Smooth muscle cell (in vitro differentiated cells): Measurements from ENCODE around the gene SLC50A1. TPM values are rescaled to one million over a fixed set of nuclear protein-coding genes. Genes with fewer than 3 reads are reported as not detected.

ENCODE experiments used
- DNase-seq: peaks from one replicate; lab custom pipeline; 2025; ENCODE audit not compliant: unreplicated experiment; lab: John Stamatoyannopoulos, UW
- H2AFZ ChIP-seq: fragments of 200-600 bp; sonication (generic); 2 replicates; pipeline ENCODE4 v1.6.0; 2016; ENCODE audit warnings: antibody characterized with exemption, low read depth, mild to moderate bottlenecking
- H3F3A ChIP-seq: fragments of 200-600 bp; sonication (generic); 2 replicates; pipeline ENCODE4 v1.6.0; 2017; ENCODE audit warnings: antibody characterized with exemption, low read depth
- H3K27ac ChIP-seq: fragments of 200-600 bp; sonication (generic); 2 replicates; pipeline ENCODE4 v1.5.1; 2016; ENCODE audit warnings: low read depth, mild to moderate bottlenecking
- H3K27me3 ChIP-seq: fragments of 200-600 bp; sonication (generic); 2 replicates; pipeline ENCODE4 v1.6.1; 2016; ENCODE audit warnings: low read depth, mild to moderate bottlenecking
- H3K36me3 ChIP-seq: fragments of 200-600 bp; sonication (generic); 2 replicates; pipeline ENCODE4 v1.5.1; 2016; ENCODE audit warnings: low read depth
- H3K4me1 ChIP-seq: fragments of 200-600 bp; sonication (generic); 2 replicates; pipeline ENCODE4 v1.5.1; 2016; ENCODE audit warnings: low read depth
- H3K4me2 ChIP-seq: fragments of 200-600 bp; sonication (generic); 2 replicates; pipeline ENCODE4 v1.6.0; 2016; ENCODE audit warnings: mild to moderate bottlenecking
- H3K4me3 ChIP-seq: fragments of 200-600 bp; sonication (generic); 2 replicates; pipeline ENCODE4 v1.5.1; 2016; ENCODE audit warnings: mild to moderate bottlenecking
- H3K79me2 ChIP-seq: fragments of 200-600 bp; sonication (generic); 2 replicates; pipeline ENCODE4 v1.6.0; 2016; ENCODE audit warnings: low read depth, mild to moderate bottlenecking
- H3K9ac ChIP-seq: fragments of 200-600 bp; sonication (generic); 2 replicates; pipeline ENCODE4 v1.6.0; 2016; ENCODE audit warnings: low read depth
- H3K9me3 ChIP-seq: fragments of 200-600 bp; sonication (generic); replicated peaks from 2 replicates; pipeline ENCODE4 v1.5.1; 2016; ENCODE audit warnings: low read depth
- H4K20me1 ChIP-seq: fragments of 200-600 bp; sonication (generic); 2 replicates; pipeline ENCODE4 v1.6.0; 2016; ENCODE audit warnings: low read depth
- WGBS: methylation state at CpG from one replicate; pipeline ENCODE4 v1.1.7; 2016; ENCODE audit warnings: low lambda C conversion rate; 5-methylcytosine and 5-hydroxymethylcytosine counted together
- polyA plus RNA-seq: library from polyadenylated mRNA; unstranded; fragments of >200 nt; fragmentation: Nextera tagmentation; extraction: Ambion mirVana; gene quantifications from 2 replicates; pipeline ENCODE4 v1.2.1, GENCODE V29; 2016
- total RNA-seq: library from RNA; depleted of rRNA; stranded (reverse); fragments of >200 nt; gene quantifications from 2 replicates; pipeline ENCODE4 v1.2.3, GENCODE V29; 2014
- TF ChIP-seq, protein P1 (sequence below): fragments of 200-600 bp; sonication (generic); IDR thresholded peaks from 2 replicates; pipeline ENCODE4 v1.5.1; 2017; ENCODE audit warnings: borderline replicate concordance, mild to moderate bottlenecking, antibody characterized with exemption; ENCODE audit not compliant: insufficient read depth, poor library complexity, severe bottlenecking

Gene SLC50A1
- total and polyA plus RNA-seq, 2 experiments from 2014 or later: 44.7 to 98.0 TPM

DNA sequence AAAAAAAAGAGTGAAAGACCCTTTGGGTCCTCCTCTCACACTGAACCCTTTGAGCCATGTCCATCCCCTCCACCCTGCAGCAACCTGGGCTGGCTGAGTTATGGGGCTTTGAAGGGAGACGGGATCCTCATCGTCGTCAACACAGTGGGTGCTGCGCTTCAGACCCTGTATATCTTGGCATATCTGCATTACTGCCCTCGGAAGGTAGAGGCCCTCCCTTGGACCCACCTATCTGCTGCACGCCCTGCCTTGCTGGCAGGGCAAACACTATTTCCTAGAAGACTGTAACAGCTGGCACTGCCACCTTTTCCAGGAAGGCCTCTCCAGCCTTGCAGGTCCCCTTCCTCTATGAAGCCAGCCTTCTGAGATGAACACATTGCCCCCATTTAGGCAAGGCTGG lies 1.1 kb downstream of the SLC50A1 start:
- Histone ChIP-seq H3K4me3 (peak overlapping the region; percentile 67), H3K4me1 (peaks cover 3% of the 10 kb centered on the region), H3F3A (peaks cover 1% of the 10 kb centered on the region), H3K36me3 (no peaks in the 10 kb centered on the region), H3K27ac (peak overlapping the region; percentile 99), H3K79me2 (peaks cover 22% of the 10 kb centered on the region), H3K9me3 (no peaks in the 10 kb centered on the region), H4K20me1 (no peaks in the 10 kb centered on the region), H3K4me2 (peak overlapping the region; percentile 90), H2AFZ (no peak overlapping the region), H3K27me3 (no peaks in the 10 kb centered on the region), H3K9ac (peak overlapping the region; percentile 92)
- WGBS: 41% methylated on average over 6 of the region's 6 CpGs
- no peak for DNase-seq
- TF ChIP-seq, protein P1, sequence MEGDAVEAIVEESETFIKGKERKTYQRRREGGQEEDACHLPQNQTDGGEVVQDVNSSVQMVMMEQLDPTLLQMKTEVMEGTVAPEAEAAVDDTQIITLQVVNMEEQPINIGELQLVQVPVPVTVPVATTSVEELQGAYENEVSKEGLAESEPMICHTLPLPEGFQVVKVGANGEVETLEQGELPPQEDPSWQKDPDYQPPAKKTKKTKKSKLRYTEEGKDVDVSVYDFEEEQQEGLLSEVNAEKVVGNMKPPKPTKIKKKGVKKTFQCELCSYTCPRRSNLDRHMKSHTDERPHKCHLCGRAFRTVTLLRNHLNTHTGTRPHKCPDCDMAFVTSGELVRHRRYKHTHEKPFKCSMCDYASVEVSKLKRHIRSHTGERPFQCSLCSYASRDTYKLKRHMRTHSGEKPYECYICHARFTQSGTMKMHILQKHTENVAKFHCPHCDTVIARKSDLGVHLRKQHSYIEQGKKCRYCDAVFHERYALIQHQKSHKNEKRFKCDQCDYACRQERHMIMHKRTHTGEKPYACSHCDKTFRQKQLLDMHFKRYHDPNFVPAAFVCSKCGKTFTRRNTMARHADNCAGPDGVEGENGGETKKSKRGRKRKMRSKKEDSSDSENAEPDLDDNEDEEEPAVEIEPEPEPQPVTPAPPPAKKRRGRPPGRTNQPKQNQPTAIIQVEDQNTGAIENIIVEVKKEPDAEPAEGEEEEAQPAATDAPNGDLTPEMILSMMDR: no peak

DNA sequence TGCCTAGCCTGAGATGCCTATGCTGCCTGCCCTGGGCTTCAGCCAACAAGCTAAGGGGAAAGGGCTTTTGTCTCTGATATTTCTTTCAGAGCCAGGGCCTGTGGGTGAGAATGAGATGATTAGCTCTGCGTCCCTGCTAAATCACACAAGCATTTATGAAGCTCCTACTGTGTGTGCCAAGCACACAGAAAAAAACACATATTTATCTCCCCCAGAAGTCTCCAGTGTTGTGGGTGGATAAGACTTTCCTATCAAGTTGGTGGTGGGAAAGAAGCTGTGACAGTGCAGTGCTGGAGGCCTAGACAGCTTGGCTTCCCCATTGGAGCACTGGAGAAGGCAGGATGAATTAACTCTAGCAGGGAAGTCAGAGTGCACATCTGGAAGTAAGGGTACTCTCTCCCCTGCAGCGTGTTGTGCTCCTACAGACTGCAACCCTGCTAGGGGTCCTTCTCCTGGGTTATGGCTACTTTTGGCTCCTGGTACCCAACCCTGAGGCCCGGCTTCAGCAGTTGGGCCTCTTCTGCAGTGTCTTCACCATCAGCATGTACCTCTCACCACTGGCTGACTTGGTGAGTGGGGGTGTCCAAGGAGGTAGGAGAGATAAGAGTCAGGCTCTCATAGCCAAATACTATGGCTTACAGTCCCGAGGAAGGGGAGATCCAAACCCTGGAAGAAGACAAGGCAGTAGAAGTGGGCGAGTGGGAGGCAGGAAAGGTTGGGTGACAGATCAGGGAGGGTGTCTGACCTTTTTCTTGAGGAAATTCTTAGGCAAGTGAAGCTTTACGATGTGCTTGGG lies 1.7 kb downstream of the SLC50A1 start:
- Histone ChIP-seq H3K4me3 (peak overlapping the region; percentile 67), H2AFZ (no peak overlapping the region), H3K9ac (no peak overlapping the region), H3K4me2 (peak overlapping the region; percentile 90), H3F3A (no peaks in the 10 kb centered on the region), H3K9me3 (no peaks in the 10 kb centered on the region), H3K79me2 (peaks cover 22% of the 10 kb centered on the region), H3K27ac (peak overlapping the region; percentile 99), H4K20me1 (no peaks in the 10 kb centered on the region), H3K27me3 (no peaks in the 10 kb centered on the region), H3K4me1 (peaks cover 3% of the 10 kb centered on the region), H3K36me3 (no peaks in the 10 kb centered on the region)
- DNase-seq: no peak
- 95% methylated on average over 6 of the region's 6 CpGs for WGBS
- TF ChIP-seq, protein P1: no peak

DNA sequence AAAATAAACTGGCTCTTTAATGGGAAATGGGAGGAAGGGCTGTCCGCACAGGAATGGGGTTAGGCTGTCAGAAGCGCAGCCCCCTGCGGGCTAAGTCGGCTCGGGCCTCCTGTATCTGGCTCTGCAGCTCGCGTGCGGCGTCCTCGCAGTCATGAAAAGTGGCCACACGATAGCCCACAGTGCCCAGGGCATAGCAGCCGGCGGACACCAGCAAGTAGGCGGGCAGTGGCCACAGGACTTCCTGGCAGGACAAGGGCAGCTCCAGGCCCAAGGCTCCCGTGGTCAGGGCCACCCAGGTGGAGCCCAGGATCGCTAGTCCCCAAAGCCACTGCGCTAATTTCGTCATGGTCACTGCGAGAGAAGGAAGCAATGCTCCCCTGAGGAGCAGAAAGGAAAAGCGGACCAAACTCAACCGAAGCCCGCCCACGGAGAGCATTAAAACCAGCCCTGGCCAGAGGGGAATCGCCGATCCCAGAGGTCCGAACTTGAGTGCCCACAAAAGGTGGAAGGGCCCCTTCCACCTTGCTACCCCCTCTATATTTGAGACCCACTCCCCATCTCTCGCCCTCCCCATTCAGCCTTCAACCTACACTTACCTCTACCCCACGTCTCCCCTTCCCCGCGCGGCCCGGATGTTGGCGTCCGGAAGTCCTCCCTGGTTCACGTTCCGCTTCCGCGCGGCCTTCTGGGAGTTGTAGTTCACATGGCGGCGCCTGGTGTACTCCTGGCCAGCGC lies 4.4 kb downstream of the SLC50A1 start, which contains the start of gene DPM3:
Gene DPM3 (minus strand): TSS at position 637 of the 735 bp plus-strand sequence. CDS start 291 bp downstream, at position 346.
- 1% methylated on average over 41 of the region's 42 CpGs for WGBS

More for the DNA sequence above, 4.4 kb downstream of the SLC50A1 start, which contains the start of gene DPM3:
- TF ChIP-seq, protein P1: no peak
- Histone ChIP-seq H3K4me2 (peak within 1 kb of the TSS; percentile 83), H3K9me3 (no peaks in the 10 kb centered on the region), H3K27ac (peak within 1 kb of the TSS; percentile 87), H3K79me2 (peaks cover 22% of the 10 kb centered on the region), H3K9ac (peak within 1 kb of the TSS; percentile 77), H4K20me1 (no peaks in the 10 kb centered on the region), H3K36me3 (no peaks in the 10 kb centered on the region), H3K4me1 (peaks cover 3% of the 10 kb centered on the region), H3K27me3 (no peaks in the 10 kb centered on the region), H3K4me3 (peak within 1 kb of the TSS; percentile 68), H2AFZ (peak within 1 kb of the TSS; percentile 99), H3F3A (no peaks in the 10 kb centered on the region)
- DNase-seq: peak; percentile 52
